H1 (cell line): ENCODE results near the gene KATNAL2.

Experiments
- CHD2 ChIP-seq: IDR thresholded peaks from 2 replicates; pipeline ENCODE4 v1.6.1; 2012; ENCODE audit warnings: low read length, improper control_type of control experiment
- CTCF ChIP-seq, 3 experiments: IDR thresholded peaks; 1 replicate in 2 of 3; 2 replicates in 1 of 3; pipeline versions ENCODE4 v1.5.1 to v1.6.1; 2011; ENCODE audit warnings: low read length in 3 of 3, mild to moderate bottlenecking in 3 of 3, inconsistent platforms in 2 of 3, low read depth in 1 of 3, moderate library complexity in 1 of 3; ENCODE audit not compliant: insufficient read depth in 1 of 3; ENCODE audit errors: control extremely low read depth in 1 of 3
- RAD21 ChIP-seq, 2 experiments: IDR thresholded peaks in 1 of 2; conservative IDR thresholded peaks in 1 of 2; 2 replicates each; pipeline ENCODE4 v1.6.1; 2011; ENCODE audit warnings: low read depth in 2 of 2, low read length in 2 of 2, improper control_type of control experiment in 1 of 2, inconsistent platforms in 1 of 2, mild to moderate bottlenecking in 1 of 2, moderate library complexity in 1 of 2

DNA sequence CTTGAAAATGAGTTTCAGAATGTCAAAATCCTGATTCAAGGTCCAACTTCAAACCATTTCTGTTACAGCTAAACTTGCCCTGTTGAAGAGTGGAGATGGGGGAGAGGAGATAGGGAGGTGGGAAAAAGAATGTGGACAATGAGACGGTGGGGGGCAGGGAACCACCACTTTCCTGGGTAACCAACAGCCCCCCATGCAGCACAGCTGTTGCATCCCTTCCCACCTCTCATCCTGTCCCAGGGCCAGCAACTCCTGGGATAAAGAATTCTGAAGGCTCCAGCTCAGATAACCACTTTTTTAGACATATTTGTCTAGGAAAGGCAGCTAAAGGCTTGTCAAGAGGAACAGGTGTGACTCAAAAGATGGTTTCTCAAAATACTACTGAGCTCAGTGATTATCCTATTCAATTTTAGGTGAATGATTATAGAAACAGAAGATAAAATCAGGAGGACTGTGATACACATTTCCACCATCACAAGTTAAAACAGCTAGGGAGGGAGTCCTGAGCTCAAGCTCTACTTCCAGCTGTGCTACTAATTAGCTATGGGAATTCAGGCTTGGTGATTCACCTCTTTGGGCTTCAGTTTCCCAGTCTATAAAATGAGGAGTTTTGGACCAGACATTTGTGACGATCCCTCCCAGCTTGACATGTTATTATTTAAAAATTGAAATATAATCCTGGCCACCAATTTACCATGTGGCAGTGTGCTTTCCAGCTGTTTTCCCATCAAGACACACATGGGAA, 196.6 kb downstream of the KATNAL2 start:
- no peak for TF ChIP-seq CTCF (IDR thresholded peaks at IDR 0.05; ENCODE audit: control extremely low read depth in 1 of 3, insufficient read depth in 1 of 3, low read depth in 1 of 3, low read length in 3 of 3)
- no peak for TF ChIP-seq CHD2
- TF ChIP-seq RAD21 (IDR thresholded peaks at IDR 0.05 in 1 of 2, conservative IDR thresholded peaks at IDR 0.05 in 1 of 2; ENCODE audit: low read depth in 2 of 2, low read length in 2 of 2) = no peak
